SH-SY5Y (cell line): Measurements from ENCODE around the gene POU3F2.

Experiments used
- GATA2 ChIP-seq: IDR thresholded peaks from 2 replicates; pipeline ENCODE4 v1.6.1; 2011; ENCODE audit warnings: mild to moderate bottlenecking, low read depth, low read length
- GATA3 ChIP-seq: IDR thresholded peaks from 2 replicates; pipeline ENCODE4 v1.6.1; 2011; ENCODE audit warnings: low read depth, mild to moderate bottlenecking, low read length, moderate library complexity

DNA sequence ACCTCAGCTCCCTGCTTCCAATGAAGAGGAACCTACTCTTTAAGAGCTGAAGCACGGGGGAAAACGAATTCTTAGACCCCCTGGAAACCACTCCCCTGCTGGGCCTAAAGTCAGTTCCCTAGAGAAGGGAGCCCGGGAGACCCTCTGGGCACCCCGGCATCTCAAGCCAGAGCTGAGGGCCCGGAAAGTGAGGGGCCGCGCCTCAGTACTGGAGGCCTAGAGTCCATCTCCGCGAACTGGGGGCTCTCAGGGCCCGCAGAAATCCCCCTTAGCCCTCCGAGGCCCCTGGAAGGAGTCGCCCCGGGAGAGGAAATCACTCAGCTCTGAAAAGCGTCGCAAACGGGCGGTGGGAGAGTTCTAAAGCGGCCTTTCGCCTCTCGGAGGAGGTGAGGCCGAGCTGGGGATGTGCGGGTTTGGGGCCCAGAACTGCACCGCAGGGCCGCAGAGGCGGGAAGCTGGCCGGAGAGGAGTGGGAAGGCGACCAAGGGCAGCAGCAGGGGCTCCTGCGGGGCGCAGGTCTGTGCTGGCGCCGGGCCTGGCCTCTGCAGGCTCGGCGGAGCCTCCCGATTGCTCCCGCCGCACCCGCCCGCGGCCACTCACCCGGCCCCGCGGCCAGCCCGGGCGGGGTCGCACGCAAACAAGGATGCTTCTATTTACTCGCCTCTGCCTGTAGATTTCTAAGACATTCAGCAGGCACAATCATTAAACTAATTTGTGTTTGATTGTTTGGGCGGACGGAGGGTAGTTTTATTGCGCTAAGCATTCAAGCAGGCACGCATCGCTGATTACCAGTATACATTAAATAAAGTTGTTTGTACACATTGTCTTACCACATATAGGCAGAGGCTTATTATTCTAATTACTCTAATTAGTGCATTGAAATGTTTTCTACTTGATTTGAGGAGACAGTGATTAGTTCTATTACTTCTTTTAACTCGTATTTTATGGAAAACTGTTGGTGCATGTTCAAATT lies 9.2 kb downstream of the POU3F2 start:
- TF ChIP-seq GATA2 (no peak), GATA3 (no peak)
